Stimulated activated CD8-positive, alpha-beta memory T cell treated with anti-CD3 and anti-CD28 coated beads, Interleukin-12 subunit alpha, Interleukin-12 subunit beta, amount 100 ng/mL, for 4 hours (primary cell): ENCODE results near the gene RALB.
"Not testable (repeated sequence)": the region's sequence is repeated elsewhere in the genome, so short reads cannot be mapped to it uniquely, and the experiment has no call there.

Source experiments
- DNase-seq: peaks from one replicate; pipeline ENCODE4 v3.0.0-alpha.2; 2020; ENCODE audit warnings: low read depth

RALB gene

DNA sequence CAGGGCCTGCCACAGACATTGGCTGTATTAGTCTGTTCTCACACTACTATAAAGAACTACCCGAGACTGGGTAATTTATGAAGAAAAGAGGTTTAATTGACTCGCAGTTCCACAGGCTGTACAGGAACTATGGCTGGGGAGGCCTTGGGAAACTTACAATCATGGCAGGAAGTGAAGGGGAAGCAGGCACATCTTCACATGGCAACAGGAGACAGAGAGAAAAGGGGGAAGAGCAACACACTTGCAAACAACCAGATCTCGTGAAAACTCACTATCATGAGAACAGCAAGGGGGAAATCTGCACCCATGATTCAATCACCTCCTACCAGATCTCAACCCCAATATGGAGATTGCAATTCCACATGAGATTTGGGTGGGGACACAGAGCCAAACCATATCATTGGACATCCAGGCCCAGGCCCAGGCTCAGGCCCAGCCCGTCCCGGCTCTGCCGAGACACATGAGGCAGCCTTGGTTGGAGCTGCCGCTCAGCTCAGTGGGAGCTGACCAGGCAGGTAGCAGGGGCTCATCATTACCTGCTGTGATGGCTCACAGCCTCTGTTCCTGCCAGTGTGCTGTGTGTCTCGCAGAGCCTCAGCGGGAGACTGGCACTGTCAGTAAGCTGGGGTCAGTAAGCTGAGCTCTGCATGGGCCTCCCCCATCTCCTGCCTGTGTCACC, 8.6 kb upstream of the RALB start:
- DNase-seq, result no peak

DNA sequence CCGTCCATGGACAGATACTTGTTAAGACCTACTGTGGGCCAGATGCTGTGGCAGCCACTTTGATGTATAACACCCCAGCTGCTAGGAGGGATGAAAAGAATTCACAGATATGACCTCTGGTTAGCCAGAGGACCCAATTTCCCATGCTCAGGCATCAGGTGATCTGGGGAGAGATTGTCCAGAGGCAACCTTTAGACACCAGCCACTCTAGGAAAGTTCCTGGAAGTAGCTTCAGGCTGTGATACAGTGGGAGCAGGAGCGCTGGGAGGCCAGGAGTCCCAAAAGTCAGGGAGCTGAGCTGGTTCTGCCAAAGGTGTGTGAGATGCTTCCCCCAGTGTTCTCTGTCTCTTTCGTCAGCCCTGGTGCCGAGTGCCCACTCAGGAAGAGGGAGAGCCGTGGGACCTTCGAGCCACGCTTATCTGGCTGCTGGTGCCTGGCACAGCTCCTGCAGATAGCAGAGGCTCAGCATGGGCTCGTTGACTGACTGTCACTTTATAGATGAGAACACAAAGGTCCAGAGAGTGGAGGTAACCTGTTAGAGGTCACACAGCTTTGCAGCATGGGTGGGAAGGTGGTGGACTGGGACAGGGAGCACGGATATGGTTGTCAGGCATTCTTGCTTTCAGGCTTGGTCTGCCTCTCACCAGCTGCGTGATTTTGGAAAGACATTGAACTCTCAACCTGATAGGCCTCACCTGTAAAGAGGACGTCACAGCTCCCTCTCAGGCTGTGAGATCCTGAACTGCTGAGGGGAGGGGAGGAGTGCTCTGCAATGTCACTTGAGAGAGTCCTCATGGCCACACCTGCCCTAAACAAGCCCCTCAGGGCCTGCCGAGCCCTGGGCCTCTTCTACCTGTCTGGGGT, 7.8 kb upstream of the RALB start:
- no peak for DNase-seq

DNA sequence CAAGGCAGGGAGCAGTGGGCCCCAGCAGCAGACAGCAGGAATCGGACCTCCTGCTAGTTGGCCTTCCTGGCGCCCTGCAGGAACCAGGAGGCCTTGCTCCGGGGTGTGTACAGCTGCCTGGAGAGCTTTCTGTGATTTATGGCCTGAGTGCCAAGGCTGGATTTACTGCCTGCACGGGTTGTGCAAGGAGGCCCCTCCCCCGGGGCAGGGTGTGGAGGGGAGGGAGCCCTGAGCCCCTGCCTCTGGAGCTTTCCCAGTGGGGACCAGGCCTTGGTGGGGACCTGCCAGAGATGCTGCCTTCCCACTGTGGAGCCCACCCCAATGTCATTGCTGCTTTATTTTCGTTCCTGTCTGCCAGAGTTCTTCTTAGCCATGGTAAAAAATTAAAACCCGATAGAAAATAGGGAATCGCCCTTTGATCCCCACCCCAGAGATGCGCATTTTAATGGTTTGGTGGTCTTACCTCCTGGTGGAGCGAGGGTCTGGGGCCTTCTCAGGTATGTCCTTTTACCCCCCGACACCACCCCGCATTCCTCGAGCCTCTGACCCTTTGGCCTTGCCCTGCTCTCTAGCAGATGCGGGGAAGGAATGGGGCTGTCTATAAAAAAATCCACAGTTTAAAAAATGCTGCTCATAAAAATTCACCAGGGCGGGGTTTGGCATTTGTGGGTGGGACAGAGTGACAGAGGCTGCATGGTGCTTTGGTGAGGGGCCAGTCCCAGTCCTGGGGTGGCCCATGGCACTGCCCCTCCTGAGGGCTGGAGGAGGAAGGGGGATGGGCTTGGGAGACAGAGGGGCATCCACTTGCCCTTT, 6.9 kb upstream of the RALB start:
- DNase-seq, result no peak

DNA sequence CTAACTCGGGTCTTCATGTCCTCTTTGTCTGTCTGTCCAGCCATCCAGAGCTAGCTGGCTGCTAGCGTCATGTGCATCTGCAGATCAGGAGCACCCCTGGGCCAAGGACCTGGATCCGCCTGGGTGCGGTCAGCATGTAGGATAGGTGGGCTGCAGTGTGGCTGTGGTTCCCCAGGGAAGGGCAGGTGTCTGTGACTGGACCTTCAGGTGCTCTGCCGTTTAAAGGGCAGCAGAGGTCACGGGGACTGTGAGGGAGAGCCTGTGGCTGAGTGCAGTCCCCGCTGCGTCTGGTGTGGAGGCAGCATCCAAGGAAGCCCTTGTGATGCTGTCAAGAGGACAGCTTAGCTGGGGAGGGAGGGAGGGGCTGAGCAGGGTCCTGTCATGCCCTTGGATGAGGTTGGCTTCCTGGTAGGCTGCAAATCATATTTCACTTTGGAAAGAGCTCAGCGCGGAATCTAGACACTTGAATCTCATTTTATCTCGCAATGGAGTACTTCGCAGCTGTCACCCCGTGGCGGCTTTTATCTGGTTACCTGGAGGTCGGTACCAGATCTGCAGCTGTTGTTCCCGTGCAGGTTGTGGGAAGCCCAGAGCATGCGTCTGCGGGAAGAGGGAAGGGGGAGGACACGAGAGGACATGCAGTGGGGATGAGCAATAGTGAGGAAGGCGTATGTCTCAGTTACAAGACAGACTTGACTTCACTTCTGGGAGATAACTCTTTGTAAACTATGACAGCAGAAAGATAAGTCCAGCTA, 5.9 kb upstream of the RALB start:
- no peak for DNase-seq

DNA sequence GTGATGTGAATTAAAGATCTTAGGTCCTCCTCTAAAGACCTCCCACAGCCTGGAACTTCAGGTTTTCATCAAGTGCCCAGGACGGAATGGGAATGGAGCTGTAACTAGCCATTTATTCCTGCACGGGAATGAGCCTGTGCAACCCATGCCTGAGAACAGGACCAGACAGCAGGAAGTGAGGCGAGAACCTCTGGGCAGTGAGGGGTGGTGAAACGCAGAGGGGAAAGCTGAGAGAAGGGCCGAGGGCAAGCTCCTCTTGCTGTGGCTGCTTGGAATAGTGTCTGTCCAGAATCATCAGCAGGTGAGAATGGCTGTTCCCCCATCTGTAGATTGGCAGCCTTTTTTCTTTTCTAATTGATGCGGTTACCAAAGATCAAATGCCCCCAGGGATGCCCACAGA, 4.8 kb upstream of the RALB start:
- DNase-seq, result no peak

DNA sequence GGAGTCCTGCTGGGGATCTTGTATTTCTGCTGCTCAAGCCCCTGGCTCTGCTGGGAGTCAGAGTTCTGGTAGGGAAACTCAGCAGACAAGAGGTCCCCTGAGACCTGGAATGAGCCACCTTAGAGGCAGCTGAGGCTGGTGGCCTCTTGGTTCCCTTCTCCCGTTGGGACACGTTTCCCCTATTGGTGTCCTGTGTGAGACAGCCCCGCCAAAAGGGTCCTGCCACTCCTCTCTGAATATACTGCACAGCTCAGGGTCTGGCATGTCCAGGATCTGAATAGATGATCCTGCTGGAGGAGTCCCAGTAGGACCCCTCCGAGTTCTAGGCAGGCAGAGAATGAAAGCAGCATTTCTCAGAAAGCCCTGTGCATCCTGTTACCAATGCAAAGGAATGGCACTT, 2.0 kb upstream of the RALB start:
- no peak for DNase-seq

DNA sequence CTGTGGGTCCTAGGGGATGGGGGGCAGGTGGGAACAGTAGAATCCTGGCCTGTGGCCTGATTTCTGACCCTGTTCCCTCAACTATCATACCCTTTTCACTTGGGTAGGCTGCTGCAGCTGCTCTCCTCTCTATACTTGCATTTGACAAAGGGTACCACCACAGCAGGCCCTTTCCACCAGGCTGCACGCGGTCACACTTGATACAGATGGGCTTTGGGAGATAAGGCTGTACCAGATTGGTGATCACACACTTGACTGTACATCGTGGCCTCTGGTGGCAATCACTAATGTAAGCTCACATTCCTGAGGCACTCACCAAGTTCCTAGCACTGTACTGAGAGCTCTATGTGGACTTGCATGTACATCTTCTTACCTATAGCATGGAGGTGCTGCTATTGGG, 1.6 kb upstream of the RALB start:
- no peak for DNase-seq

DNA sequence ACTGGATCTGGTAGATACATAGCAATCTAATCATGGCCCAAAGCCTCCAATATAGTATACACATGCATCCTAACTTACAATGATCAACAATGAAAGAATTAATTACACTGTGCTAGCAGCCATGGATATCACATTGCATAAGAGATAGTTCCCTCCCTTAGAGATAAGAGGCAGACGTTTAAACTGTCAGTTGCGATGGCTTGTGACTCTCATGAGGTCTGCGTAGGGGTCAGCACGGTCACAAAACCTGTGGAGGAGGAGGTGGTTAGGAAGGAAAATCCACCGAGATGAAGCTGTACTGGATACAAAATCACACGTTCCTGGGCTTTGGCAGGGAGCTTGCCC, 800 bp upstream of the RALB start:
- no peak for DNase-seq

DNA sequence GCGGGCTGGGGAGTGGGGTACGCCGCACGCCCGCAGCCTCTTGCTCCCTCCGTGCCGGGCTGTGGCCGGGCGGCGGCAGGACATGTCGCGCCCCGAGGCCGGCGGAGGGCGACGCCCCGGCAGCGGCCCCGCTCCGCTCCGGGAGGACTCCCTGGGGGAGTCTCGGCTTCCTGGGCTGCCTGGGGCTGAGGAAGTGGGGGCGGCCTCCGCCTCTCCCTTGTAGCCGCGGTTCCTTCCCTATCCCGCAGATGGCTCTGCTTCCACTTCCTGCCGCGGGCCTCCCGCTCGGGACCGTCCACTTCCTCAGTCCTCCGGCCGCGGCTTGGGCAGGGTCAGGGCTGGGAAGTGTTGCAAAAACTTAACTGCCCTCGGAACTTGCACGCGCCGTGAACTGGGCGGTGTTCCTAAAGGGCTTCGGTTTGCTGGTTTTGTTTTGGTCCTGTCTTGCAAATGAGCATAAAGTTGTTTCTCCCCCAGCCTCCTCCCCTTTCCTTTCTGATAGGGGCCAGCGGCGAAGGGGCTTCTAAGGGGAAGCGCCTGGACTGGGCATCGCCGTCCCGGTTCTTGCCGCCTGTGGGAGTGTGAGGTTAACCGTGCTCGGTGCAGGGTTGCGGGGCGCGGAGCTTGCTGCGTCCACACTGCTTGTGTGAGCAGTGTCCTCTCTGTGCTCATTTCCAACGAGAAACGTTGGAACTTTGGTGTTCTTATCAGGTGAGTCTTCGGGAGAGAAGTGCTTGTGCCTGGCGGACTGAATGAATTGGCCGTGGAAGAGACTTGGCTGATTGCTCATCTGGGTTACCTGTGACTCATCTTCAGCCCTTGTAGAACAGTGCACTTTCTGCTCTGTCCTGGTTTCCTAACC, 600 bp downstream of the RALB start:
- peak; percentile 6 for DNase-seq

DNA sequence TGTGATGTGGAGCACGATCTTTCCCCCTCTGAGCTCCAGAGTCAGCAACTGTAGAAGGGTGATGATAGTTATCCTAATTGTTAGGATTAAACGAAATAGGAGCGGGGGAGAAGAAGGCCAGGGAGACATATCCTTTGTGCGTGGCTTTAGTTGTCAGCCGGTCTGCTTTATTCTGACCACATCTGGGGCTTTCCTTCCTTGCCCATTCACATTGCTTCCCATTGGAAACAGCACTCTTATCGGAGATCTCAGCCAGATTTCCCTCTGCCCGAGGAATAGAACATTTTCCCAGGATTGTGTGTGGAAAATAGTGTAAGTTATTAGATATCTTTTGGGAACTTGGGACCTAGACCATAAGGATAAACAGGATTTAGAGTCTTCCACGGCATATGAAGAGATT, 1.5 kb downstream of the RALB start:
- no peak for DNase-seq

DNA sequence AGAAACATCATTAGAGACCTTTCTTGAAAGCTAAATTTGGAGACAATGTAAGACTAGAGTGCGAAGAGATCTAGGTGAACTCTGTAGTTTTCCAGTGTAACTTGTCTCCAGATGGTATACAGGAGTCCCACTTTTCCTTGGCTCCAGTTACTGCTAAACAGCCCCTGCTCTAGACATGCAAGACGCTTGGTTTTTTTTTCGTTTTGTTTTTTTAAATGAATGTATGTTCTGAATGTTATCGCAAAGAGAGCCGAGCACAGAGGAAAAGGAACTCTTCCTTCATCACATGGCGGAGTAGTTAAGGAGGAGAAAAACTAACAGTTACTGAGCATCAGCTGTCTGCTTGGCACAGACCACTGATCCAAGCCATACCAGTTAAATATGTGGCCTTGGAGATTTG, 2.4 kb downstream of the RALB start:
- DNase-seq, result no peak

DNA sequence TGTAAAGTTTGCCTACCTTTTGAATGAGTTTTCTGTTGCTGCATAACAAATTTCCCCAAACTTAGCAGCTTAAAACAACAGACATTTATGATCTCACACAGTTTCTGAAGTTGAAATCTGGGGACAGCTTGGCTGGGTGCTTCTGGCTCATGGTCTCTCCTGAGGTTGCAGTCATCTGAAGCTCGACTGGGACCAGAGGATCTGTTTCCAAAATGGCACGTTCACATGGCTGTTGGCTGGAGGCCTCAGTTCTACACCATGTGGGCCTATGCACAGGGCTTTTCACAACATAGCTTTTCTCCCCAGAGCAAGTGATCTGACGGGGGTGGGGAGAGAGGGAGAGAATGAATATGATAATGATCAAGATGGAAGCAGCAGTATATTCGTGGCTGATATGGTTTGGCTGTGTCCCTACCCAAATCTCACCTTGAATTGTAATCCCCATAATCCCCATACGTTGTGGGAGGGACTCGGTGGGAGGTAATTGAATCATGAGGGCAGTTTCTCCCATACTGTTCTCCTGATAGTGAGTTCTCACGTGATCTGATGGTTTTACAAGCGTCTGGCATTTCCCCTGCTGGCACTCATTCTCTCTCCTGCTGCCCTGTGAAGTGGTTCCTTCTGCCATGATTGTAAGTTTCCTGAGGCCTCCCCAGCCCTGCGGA, 3.5 kb downstream of the RALB start:
- DNase-seq, result no peak

DNA sequence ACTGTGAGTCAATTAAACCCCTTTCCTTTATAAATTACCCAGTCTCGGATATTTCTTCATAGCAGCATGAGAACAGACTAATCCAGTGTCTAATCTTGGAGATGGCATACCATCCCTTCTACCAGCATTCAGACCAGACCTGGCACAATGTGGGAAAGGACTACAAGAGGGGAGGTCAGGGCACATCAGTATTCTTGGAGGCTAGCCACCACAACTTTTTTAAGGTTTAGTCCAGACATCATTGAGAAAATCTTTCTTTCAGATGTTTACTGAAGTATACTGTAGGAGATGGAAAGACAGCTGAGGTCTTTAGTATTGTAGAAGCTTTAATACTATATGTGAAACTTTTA, 4.0 kb downstream of the RALB start:
- no peak for DNase-seq

DNA sequence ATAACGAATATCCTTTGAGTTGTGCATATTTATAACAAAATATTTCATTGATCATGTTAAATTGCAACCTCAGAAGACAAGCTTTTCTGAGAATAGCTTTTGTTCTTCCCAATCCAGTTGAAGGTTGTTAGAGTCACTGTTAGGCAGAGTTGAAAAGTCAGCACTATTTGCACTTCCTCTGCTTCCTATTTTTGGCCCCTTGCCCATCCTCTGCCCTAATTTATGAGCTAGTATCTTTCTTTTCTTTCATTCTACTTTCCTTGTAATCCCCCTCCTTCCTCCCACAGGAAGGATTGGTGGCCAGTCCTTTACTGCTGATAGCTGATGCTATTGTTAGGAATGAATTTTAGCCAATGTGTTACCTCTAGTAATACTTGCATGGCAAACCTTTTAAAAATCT, 4.9 kb downstream of the RALB start:
- no peak for DNase-seq

DNA sequence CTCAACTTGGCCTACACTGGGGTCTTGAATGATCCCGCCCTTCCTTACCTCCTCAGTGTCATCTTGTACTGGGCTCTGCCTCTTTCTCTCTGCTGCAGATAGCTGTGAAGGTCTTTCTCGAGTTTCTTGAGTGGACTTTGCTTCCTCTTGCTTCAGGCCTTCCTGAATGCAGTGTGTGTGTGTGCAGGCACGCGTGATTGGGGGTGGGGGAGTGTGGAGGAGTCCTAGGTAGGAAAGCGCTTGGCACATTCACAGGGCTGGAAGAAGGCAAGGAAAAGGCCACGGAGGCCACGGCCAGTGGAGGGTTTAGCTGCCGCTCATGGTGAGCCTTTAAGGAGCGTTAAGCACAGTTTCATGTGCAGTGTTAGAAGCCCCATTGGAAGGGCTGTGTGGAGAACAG, 5.5 kb downstream of the RALB start:
- no peak for DNase-seq

DNA sequence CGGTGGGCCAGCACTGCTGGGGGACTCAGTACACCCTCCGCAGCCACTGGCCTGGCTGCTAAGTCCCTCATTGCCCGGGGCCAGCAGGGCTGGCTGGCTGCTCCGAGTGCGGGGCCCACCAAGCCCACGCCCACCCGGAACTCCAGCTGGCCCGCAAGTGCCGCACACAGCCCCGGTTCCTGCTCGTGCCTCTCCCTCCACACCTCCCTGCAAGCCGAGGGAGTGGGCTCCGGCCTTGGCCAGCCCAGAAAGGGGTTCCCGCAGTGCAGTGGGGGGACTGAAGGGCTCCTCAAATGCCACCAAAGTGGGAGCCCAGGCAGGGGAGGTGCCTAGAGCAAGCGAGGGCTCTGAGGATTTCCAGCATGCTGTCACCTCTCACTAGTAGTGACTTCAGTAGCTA, 7.3 kb downstream of the RALB start:
- not testable (repeated sequence) for DNase-seq

DNA sequence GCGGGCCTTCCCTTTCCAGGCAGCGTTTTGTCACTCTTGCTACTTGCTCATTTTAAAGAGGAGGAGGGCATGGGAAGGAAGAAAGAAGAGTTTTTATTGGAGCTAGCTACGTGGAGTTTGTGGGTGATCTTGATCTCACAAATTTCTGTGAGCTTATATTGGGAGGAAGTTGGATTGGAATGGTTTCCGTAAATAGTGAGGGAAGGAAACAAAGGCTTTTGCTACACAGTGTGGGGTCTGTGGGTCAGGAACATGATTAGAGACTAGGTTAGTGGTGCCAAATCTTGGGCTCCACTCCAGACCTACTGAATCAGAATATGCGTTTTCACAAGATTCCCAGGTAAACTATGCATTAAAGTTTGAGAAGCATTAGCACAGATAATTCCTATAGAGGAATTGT, 8.1 kb downstream of the RALB start:
- no peak for DNase-seq

DNA sequence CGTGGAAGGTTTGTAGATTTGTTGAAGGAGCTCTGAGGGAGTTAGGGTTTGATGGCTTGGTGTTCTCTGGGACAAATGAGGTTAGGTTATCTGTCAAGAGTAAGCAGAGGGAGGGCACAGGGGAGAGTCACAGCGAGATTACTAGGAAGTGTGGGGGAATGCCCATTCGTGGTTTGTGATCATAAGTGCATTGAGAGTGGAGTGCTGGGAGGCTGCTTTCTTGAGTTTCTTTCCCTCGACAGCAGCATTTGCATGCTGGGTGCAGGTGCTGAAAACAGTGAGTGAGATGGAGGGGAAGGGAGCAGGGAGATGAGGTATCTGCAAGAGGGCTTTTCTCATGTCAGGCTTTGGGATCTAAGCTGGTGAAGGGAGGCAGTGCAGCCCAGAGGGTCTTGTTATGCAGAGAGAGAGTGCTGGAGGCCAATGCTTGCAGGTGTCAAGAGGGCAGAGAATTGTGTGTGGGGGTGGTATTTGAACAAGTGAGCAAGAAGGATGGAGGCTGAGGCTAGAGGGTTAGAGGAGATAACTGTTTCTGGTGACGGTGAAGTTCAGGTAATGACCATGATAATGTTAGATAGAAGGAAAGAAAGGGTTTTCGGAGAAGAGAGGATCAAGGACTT, 8.8 kb downstream of the RALB start:
- DNase-seq, result no peak

DNA sequence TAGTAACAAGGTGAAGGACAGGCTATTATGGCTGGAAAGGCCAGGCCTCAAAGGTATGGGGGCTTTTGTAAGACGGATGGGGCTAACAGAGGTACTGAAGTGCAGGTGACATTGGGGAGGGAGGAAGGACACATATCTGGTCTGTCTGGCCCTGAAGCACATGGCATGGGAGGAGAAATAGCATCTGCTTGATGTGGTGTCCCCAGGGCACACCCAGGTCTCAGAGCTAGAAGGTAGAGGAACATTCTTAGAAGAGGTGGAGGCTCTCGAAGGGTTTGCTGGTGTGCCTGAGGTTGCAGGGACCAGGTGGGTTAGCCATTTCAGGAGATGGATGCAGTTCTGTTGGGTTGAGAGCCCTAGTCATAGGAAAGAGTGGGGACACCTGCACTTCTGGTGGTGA, 9.5 kb downstream of the RALB start:
- DNase-seq, result no peak

DNA sequence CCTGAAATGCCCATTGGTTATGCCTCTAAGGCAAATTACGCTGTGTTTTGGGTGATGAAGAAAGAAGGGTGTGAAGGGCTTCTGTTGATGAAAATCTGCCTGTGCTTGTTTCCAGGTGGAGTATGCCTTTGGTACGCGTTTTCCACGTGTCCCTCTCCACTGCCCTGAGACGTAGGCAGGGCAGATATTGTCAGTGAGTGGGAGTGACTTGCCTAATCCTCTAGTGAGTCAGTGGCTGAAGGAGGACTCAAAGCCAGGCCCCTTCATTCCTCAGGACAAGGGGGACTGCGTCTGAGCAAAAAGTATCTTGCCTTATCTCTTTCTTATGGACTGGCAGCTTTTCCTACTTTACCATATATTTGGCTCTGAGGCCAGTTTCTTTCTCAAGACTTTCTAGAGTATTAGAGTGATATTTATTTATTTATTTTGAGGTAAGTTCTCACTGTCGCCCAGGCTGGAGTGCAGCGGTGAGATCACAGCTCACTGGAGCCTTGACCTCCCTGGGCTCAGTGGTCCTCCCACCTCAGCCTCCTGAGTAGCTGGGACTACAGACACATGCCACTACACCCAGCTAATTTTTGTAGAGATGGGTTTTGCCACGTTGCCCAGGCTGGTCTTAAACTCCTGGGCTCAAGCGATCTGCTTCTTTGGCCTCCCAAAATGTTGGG, 10.2 kb downstream of the RALB start:
- no peak for DNase-seq
